Heart left ventricle (tissue), 16 donors: Measurements from ENCODE around the gene CHCHD3. TPM values are rescaled to one million over a fixed set of nuclear protein-coding genes. Genes with fewer than 3 reads are reported as not detected.
A peak's percentile ranks its signal among the peaks of the same experiment; 100 is the strongest.

Experiments
- ATAC-seq, 4 donors: fragments of 200-7000 bp; cut with Tn5 transposase; one replicate each; pipeline ENCODE4 v1.9.1; 2020 to 2022; ENCODE audit warnings: moderate library complexity in 4 of 4, mild to moderate bottlenecking in 3 of 4, moderate number of reproducible peaks in 1 of 4
- DNase-seq, 5 donors: peaks; one replicate each; pipeline ENCODE4 v3.0.0-alpha.2; 2020
- H3K27ac ChIP-seq, 12 donors: fragments of 200-600 bp; sonication (generic) in 4 of 12; one replicate each; pipeline versions ENCODE4 v1.5.0 to v1.8.0; 2016 to 2022; ENCODE audit warnings: mild to moderate bottlenecking in 2 of 12
- H3K27me3 ChIP-seq, 9 donors: fragments of 200-600 bp; sonication (generic) in 2 of 9; one replicate each; pipeline versions ENCODE4 v1.5.1 to v1.8.0; 2016 to 2022; ENCODE audit warnings: mild to moderate bottlenecking in 3 of 9
- H3K36me3 ChIP-seq, 9 donors: fragments of 200-600 bp; sonication (generic) in 2 of 9; one replicate each; pipeline versions ENCODE4 v1.5.0 to v1.8.0; 2018 to 2022; ENCODE audit warnings: mild to moderate bottlenecking in 2 of 9
- H3K4me1 ChIP-seq, 12 donors: fragments of 200-600 bp; sonication (generic) in 4 of 12; one replicate each; pipeline versions ENCODE4 v1.5.0 to v1.8.0; 2016 to 2022; ENCODE audit warnings: mild to moderate bottlenecking in 3 of 12
- H3K4me3 ChIP-seq, 12 donors: fragments of 200-600 bp; sonication (generic) in 4 of 12; one replicate each; pipeline versions ENCODE4 v1.5.0 to v1.8.0; 2017 to 2022; ENCODE audit warnings: mild to moderate bottlenecking in 9 of 12, moderate library complexity in 4 of 12
- H3K9me3 ChIP-seq, 12 donors: fragments of 200-600 bp; sonication (generic) in 4 of 12; one replicate each; pipeline versions ENCODE4 v1.5.0 to v1.8.0; 2016 to 2022; ENCODE audit warnings: mild to moderate bottlenecking in 1 of 12
- CTCF ChIP-seq, 12 donors: fragments of 200-600 bp; sonication (generic) in 4 of 12; IDR thresholded peaks; one replicate each; pipeline versions ENCODE4 v1.5.0 to v1.8.0; 2018 to 2022; ENCODE audit warnings: antibody characterized with exemption in 12 of 12, mild to moderate bottlenecking in 5 of 12
- POLR2A ChIP-seq, 2 donors: fragments of 450-650 bp; IDR thresholded peaks; one replicate each; pipeline ENCODE4 v1.6.1; 2017; ENCODE audit warnings: antibody characterized with exemption in 2 of 2, mild to moderate bottlenecking in 2 of 2, moderate library complexity in 2 of 2
- WGBS, 4 donors: extraction: QIAGEN DNeasy Blood & Tissue Kit in 2 of 4; methylation state at CpG; one replicate each; pipeline versions ENCODE4 v1.1.5 to v1.1.7; 2013 to 2018; 5-methylcytosine and 5-hydroxymethylcytosine counted together
- intact Hi-C, 10 donors: fragments of 100-400 bp; cut with DNase I; formaldehyde crosslinking; loops; one replicate each; pipeline versions ENCODE4 v1.11.1 to v1.14.2; 2022
- polyA plus RNA-seq, 2 donors: library from polyadenylated mRNA; stranded (reverse); fragments of 200-250 nt; gene quantifications; one replicate each; pipeline ENCODE4 v1.2.3, GENCODE V29; 2013
- total RNA-seq, 9 donors: library from RNA; depleted of rRNA in 2 of 9; stranded (reverse); fragments of >200 nt in 2 of 9; fragmentation: NEBNext Ultra II Directional in 3 of 9; extraction: Animal tissue kit (Norgen Biotek cat#: 25700) in 3 of 9; gene quantifications; one replicate each; pipeline versions ENCODE4 v1.1.0 to v1.2.4, GENCODE V29; 2016 to 2023
- donor health status: ischemic (EF 13 %, LVEDD 7.1; RV severe dilation, severe dysfunction).
- donor health status: healthy with polysubstance abuse.
- donor health status: DM: no; HTN: yes; CAD: no.
- donor health status: DM: no; HTN: no; CAD: no.
- donor health status: ischemic (EF 25% LVEDD 6.9; RV normal size, moderate dysfunction).
- donor health status: ischemic (EF 25% LVEDD 5.7; RV mildly dilated, moderate dysfunction).
- donor health status: healthy.
- donor health status: DM: yes; HTN: yes; CAD: no.
- donor health status: ischemic (EF 35%, LVEDD 5.7; RV mildly dilated, moderate dysfunction).
- donor health status: nonischemic (EF 11% LVEDD 7.7; RV severe dilation, severe dysfunction).
- donor health status: DM: yes; HTN: yes; CAD: no.
- donor health status: PGD.
- donor health status: ischemic (EF 29% LVEDD 5.4; RV normal size, mild dysfunction).
- donor health status: nonischemic (EF 23%, LVEDD 6.1; RV moderate dilation, normal function).

CHCHD3 gene
- total and polyA plus RNA-seq, 11 donors, result 92.9 to 197 (median 176) TPM

GRCh38 chr7:133099633-133100286, 17.9 kb upstream of the CHCHD3 start:
- Histone ChIP-seq H3K4me3 (no peak overlapping the region), H3K27me3 (peaks cover 0 to 3% (median 0%) of the 10 kb centered on the region in 9 donors), H3K4me1 (peaks cover 0 to 5% (median 0%) of the 10 kb centered on the region in 12 donors), H3K36me3 (no peaks in the 10 kb centered on the region), H3K27ac (no peak overlapping the region), H3K9me3 (no peaks in the 10 kb centered on the region)
- no peak for TF ChIP-seq POLR2A (IDR thresholded peaks at IDR 0.05)
- intact Hi-C loops, result loop anchor here in 1 of 10 donors (5.0 kb wide), 1 partner anchor 377 kb away; no protein-coding TSS in a partner anchor
- peak in 3 of 4 donors; percentile 39 to 64 (median 54) for ATAC-seq
- DNase-seq, result peak in 1 of 5 donors; percentile 11
- WGBS, 4 donors, result 57 to 82% (median 65%) methylated on average over 3 of the region's 3 CpGs

- Histone ChIP-seq H3K4me1 (peaks cover 0 to 5% (median 0%) of the 10 kb centered on the region in 12 donors), H3K36me3 (no peaks in the 10 kb centered on the region), H3K27me3 (no peaks in the 10 kb centered on the region), H3K9me3 (no peaks in the 10 kb centered on the region), H3K27ac (no peak overlapping the region), H3K4me3 (no peak overlapping the region)
- DNase-seq, result no peak
- ATAC-seq, result no peak
- no peak for TF ChIP-seq CTCF (IDR thresholded peaks at IDR 0.05)
- no peak for TF ChIP-seq POLR2A (IDR thresholded peaks at IDR 0.05)
- intact Hi-C loops, result loop anchor here in 1 of 10 donors (5.0 kb wide), 1 partner anchor 373 kb away; no protein-coding TSS in a partner anchor
- WGBS, 4 donors, result 72 to 89% (median 75%) methylated on average over 7 of the region's 7 CpGs
Measured at GRCh38 chr7:133095119-133095671, 13.3 kb upstream of the CHCHD3 start.

DNA sequence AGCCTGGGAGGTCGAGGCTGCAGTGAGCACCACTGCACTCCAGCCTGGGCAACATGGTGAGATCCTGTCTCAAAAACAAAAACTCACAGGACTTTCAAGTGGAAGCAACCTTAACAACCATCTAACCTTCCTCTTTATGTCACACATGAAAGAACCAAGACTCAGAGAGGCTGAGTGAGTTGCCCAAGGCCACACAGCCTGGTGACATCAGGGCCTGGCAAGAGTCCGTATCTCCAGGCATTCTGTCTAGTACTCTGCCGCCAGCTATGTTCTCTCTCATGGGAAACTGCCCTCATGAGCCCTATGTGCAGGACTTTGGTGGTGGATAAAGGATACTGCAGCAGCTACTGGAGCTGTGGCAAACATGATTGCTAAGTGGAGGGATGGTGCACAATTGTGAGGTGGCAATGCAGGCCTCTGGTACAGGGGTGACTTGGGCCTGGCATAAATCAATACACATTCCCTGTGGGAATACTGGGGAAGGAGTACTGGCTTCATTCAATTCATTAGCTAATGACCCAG, 10.1 kb upstream of the CHCHD3 start:
- no peaks in the 10 kb centered on the region for H3K36me3 ChIP-seq
- no peaks in the 10 kb centered on the region for H3K9me3 ChIP-seq
- H3K27me3 ChIP-seq, result no peaks in the 10 kb centered on the region
- WGBS, 4 donors, result 84 to 94% (median 90%) methylated on average over 3 of the region's 3 CpGs
- ATAC-seq (no peak), DNase-seq (no peak)
- TF ChIP-seq POLR2A (IDR thresholded peaks at IDR 0.05) (no peak), CTCF (IDR thresholded peaks at IDR 0.05) (no peak)
- intact Hi-C loops, result no loop called here
- H3K4me1 ChIP-seq, result peaks cover 0 to 9% (median 0%) of the 10 kb centered on the region in 12 donors
- no peak overlapping the region for H3K27ac ChIP-seq
- no peak overlapping the region for H3K4me3 ChIP-seq

GRCh38 chr7:133082390-133082766, 488 bp upstream of the CHCHD3 start:
- DNase-seq, result no peak
- intact Hi-C loops, result loop anchor here in 4 of 10 donors (1.0 to 10.0 kb wide), 3 partner anchors 152 to 172 kb away; partner anchors contain the start of gene EXOC4 (in 2 of the 4)
- Histone ChIP-seq H3K4me3 (peak overlapping the region in 9 of 12 donors; percentile 76 to 95 (median 86)), H3K9me3 (no peaks in the 10 kb centered on the region), H3K27me3 (no peaks in the 10 kb centered on the region), H3K27ac (peak overlapping the region in 3 of 12 donors; percentile 89 to 95 (median 93)), H3K36me3 (peaks cover 0 to 7% (median 0%) of the 10 kb centered on the region in 9 donors), H3K4me1 (peaks cover 0 to 44% (median 23%) of the 10 kb centered on the region in 12 donors)
- ATAC-seq, result no peak
- TF ChIP-seq CTCF (IDR thresholded peaks at IDR 0.05), result no peak
- TF ChIP-seq POLR2A (IDR thresholded peaks at IDR 0.05), result no peak
- 90 to 93% (median 92%) methylated on average over 3 of the region's 3 CpGs for WGBS, 4 donors
